Caco-2 (cell line): Measurements from ENCODE around the gene MMP19. TPM values are rescaled to one million over a fixed set of nuclear protein-coding genes. Genes with fewer than 3 reads are reported as not detected.
A peak's percentile ranks its signal among the peaks of the same experiment; 100 is the strongest.

ENCODE experiments used
- Bru-seq: library from RNA; stranded (reverse); fragments of 400-500 nt; gene quantifications from one replicate; lab custom pipeline; 2021; lab: Mats Ljungman, UMichigan
- BruChase-seq, 2 experiments: library from RNA; stranded (reverse); fragments of 400-500 nt; gene quantifications; one replicate each; lab custom pipeline; 2021; lab: Mats Ljungman, UMichigan
- BruUV-seq: library from RNA; stranded (reverse); fragments of 400-500 nt; replicated peaks from 2 replicates; lab custom pipeline; 2021; lab: Mats Ljungman, UMichigan
- CTCF ChIA-PET: fragments of 300-600 bp; sonication (Branson Sonifier 250); formaldehyde crosslinking; loops from one replicate; lab custom pipeline; 2022; ENCODE audit warnings: antibody characterized with exemption; lab: Charles Lee
- POLR2A ChIA-PET: fragments of 300-600 bp; sonication (Branson Sonifier 250); formaldehyde crosslinking; loops from one replicate; lab custom pipeline; 2022; ENCODE audit warnings: antibody characterized with exemption; lab: Charles Lee
- DNase-seq, 2 experiments: peaks; one replicate each; pipeline versions ENCODE4 v3.0.0 to v3.0.0-alpha.2; 2020 to 2022
- H3K27me3 ChIP-seq: replicated peaks from 2 replicates; pipeline ENCODE4 v1.6.0; 2011; ENCODE audit warnings: low read length; ENCODE audit not compliant: control insufficient read depth, insufficient read depth
- H3K36me3 ChIP-seq: 2 replicates; pipeline ENCODE4 v1.5.1; 2011; ENCODE audit warnings: low read length; ENCODE audit not compliant: control insufficient read depth, insufficient read depth
- H3K4me1 ChIP-seq: fragments of 250-450 bp; sonication (Bioruptor Pico); 2 replicates; pipeline ENCODE4 v1.5.1; 2020; ENCODE audit warnings: mild to moderate bottlenecking
- H3K4me3 ChIP-seq: 2 replicates; pipeline ENCODE4 v1.5.1; 2011; ENCODE audit warnings: low read depth, mild to moderate bottlenecking, control low read depth, low read length
- H3K9me3 ChIP-seq: fragments of 250-450 bp; sonication (Bioruptor Pico); 2 replicates; pipeline ENCODE4 v1.5.1; 2020; ENCODE audit warnings: mild to moderate bottlenecking, moderate library complexity
- H3K27ac Mint-ChIP-seq: one replicate; pipeline ENCODE4 v1.8.0; 2022; ENCODE audit warnings: mixed read lengths; ENCODE audit not compliant: unreplicated experiment
- H3K27me3 Mint-ChIP-seq: one replicate; pipeline ENCODE4 v1.8.0; 2022; ENCODE audit warnings: mixed read lengths; ENCODE audit not compliant: insufficient read depth, unreplicated experiment
- H3K36me3 Mint-ChIP-seq: one replicate; pipeline ENCODE4 v1.8.0; 2022; ENCODE audit warnings: mild to moderate bottlenecking, mixed read lengths; ENCODE audit not compliant: insufficient read depth, unreplicated experiment
- H3K4me1 Mint-ChIP-seq: one replicate; pipeline ENCODE4 v1.8.0; 2022; ENCODE audit warnings: low read depth, mixed read lengths; ENCODE audit not compliant: unreplicated experiment
- H3K4me3 Mint-ChIP-seq: one replicate; pipeline ENCODE4 v1.8.0; 2022; ENCODE audit warnings: mild to moderate bottlenecking, moderate library complexity, mixed read lengths; ENCODE audit not compliant: unreplicated experiment
- H3K9me3 Mint-ChIP-seq: one replicate; pipeline ENCODE4 v1.8.0; 2022; ENCODE audit warnings: mixed read lengths; ENCODE audit not compliant: unreplicated experiment
- intact Hi-C: fragments of 100-400 bp; cut with micrococcal nuclease; formaldehyde crosslinking; loops from one replicate; pipeline ENCODE4 v1.10.0; 2022; ENCODE audit not compliant: unreplicated experiment
- long read RNA-seq: library from polyadenylated mRNA; stranded (forward); transcript quantifications from one replicate; pipeline ENCODE4 v2.0.0, GENCODE V29; 2022
- total RNA-seq: library from RNA; stranded (reverse); gene quantifications from 2 replicates; pipeline ENCODE4 v1.2.3, GENCODE V29; 2022
- TF ChIP-seq, protein P1 (sequence below), 2 experiments: fragments of 200-600 bp in 1 of 2; IDR thresholded peaks; 1 replicate in 1 of 2; 2 replicates in 1 of 2; pipeline versions ENCODE4 v1.5.1 to v1.8.0; 2011 to 2022; ENCODE audit warnings: antibody characterized with exemption in 1 of 2, control low read depth in 1 of 2, inconsistent platforms in 1 of 2, low read depth in 1 of 2, low read length in 1 of 2, mild to moderate bottlenecking in 1 of 2, moderate library complexity in 1 of 2; ENCODE audit not compliant: insufficient read depth in 1 of 2, severe bottlenecking in 1 of 2, unreplicated experiment in 1 of 2

Gene MMP19, protein sequence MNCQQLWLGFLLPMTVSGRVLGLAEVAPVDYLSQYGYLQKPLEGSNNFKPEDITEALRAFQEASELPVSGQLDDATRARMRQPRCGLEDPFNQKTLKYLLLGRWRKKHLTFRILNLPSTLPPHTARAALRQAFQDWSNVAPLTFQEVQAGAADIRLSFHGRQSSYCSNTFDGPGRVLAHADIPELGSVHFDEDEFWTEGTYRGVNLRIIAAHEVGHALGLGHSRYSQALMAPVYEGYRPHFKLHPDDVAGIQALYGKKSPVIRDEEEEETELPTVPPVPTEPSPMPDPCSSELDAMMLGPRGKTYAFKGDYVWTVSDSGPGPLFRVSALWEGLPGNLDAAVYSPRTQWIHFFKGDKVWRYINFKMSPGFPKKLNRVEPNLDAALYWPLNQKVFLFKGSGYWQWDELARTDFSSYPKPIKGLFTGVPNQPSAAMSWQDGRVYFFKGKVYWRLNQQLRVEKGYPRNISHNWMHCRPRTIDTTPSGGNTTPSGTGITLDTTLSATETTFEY
- total RNA-seq: 1.9 and 2.2 TPM in 2 replicates
- percentile 30 among the genes with signal in this experiment for Bru-seq, nascent RNA
- percentile 27 among the genes with signal in this experiment for BruChase-seq, experiment 1, labeled RNA remaining after a 2-hour chase
- BruChase-seq, experiment 2, labeled RNA remaining after a 6-hour chase: percentile 28 among the genes with signal in this experiment
- long read RNA-seq, partial matches to known transcripts: 0 of 2 reads
- long read RNA-seq, other reads (novel, unspliced or antisense): 0 of 2 reads

DNA sequence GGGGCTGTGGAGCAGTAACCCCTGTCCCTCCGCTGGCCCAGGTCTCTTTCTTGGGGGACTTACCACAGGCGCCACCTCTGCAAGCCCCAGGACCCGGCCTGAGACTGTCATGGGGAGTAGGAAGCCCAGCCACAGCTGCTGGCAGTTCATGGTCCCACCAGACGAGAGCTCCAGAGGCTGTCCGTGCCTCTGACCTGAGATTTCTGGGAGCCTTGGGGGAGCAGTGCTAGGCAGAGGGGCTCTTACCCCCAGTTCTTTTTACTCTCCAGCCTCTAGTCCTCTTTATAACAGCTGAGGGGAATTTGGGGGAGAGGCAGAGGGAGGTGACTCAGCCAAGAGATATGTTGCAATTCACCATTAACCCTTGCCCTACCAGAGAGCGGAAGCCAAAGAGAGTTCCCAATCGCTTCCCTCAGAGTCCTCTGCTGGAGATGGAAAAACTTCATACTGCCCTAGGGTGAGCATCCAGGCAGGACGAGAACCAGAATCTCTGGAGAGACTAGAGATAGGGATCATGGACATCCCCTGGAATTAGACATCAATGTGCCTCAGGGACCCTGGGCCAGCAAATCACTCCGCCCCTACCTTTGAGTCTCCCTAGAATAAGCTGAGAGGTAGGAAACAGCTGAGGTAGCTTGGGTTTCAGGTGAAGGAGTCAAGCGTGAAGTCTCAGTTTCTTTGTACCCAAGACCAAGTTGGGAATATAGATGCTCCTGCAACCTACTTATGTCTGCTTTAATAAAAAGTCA is at the start of gene MMP19:
Gene MMP19 (minus strand): TSS at position 256 of the 749 bp plus-strand sequence. CDS start 106 bp downstream, at position 150.
- Mint-ChIP-seq H3K27me3 (no peaks in the 10 kb centered on the region), H3K4me3 (peak within 1 kb of the TSS; percentile 41), H3K9me3 (no peaks in the 10 kb centered on the region), H3K27ac (peak within 1 kb of the TSS; percentile 43), H3K4me1 (peaks cover 15% of the 10 kb centered on the region), H3K36me3 (no peaks in the 10 kb centered on the region)
- TF ChIP-seq, protein P1, sequence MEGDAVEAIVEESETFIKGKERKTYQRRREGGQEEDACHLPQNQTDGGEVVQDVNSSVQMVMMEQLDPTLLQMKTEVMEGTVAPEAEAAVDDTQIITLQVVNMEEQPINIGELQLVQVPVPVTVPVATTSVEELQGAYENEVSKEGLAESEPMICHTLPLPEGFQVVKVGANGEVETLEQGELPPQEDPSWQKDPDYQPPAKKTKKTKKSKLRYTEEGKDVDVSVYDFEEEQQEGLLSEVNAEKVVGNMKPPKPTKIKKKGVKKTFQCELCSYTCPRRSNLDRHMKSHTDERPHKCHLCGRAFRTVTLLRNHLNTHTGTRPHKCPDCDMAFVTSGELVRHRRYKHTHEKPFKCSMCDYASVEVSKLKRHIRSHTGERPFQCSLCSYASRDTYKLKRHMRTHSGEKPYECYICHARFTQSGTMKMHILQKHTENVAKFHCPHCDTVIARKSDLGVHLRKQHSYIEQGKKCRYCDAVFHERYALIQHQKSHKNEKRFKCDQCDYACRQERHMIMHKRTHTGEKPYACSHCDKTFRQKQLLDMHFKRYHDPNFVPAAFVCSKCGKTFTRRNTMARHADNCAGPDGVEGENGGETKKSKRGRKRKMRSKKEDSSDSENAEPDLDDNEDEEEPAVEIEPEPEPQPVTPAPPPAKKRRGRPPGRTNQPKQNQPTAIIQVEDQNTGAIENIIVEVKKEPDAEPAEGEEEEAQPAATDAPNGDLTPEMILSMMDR (IDR thresholded peaks at IDR 0.05; ENCODE audit: insufficient read depth in 1 of 2, low read depth in 1 of 2, low read length in 1 of 2, severe bottlenecking in 1 of 2, unreplicated experiment in 1 of 2): no peak
- POLR2A ChIA-PET: interaction anchor here (0.5 to 0.6 kb wide), 2 partner anchors 12 to 138 kb away, joined by 3 to 10 read pairs; no protein-coding TSS in a partner anchor
- BruUV-seq: no TSS peak
- no peaks in the 10 kb centered on the region for H3K36me3 ChIP-seq
- no peak within 1 kb of the TSS for H3K4me3 ChIP-seq
- no peaks in the 10 kb centered on the region for H3K9me3 ChIP-seq
- intact Hi-C loops: no loop called here
- peaks cover 9% of the 10 kb centered on the region for H3K4me1 ChIP-seq
- CTCF ChIA-PET: no interaction called here
- DNase-seq: peak in 1 of 2 experiments; percentile 52
- no peaks in the 10 kb centered on the region for H3K27me3 ChIP-seq

DNA sequence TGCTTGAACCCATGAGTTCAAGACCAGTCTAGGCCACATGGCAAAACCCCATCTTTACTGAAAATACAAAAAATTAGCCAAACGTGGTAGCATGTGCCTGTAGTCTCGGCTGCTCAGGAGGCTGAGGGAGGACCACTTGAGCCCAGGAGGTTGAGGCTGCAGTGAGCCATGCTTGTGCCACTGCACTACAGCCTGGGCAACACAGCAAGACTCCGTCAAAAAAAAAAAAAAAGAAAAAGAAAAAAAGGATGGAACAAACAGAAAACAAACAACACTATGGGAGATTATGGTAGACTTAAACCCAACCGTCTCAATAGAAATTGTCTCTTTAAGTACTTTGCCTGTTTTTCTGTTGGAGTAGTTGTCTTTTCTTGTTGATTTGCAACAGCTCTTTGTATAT is 48.6 kb upstream of the MMP19 start:
- POLR2A ChIA-PET: no interaction called here
- intact Hi-C loops: no loop called here

More for the DNA sequence above, 48.6 kb upstream of the MMP19 start:
- H3K4me3 Mint-ChIP-seq: no peak overlapping the region
- no peak overlapping the region for H3K27ac Mint-ChIP-seq
- H3K36me3 Mint-ChIP-seq: no peaks in the 10 kb centered on the region
- Histone ChIP-seq H3K36me3 (no peaks in the 10 kb centered on the region), H3K9me3 (no peaks in the 10 kb centered on the region; the same call in 1 of the 2 replicates), H3K27me3 (no peaks in the 10 kb centered on the region), H3K4me3 (no peak overlapping the region), H3K4me1 (no peaks in the 10 kb centered on the region)
- H3K9me3 Mint-ChIP-seq: peaks cover 20% of the 10 kb centered on the region
- CTCF ChIA-PET: no interaction called here
- peaks cover 7% of the 10 kb centered on the region for H3K4me1 Mint-ChIP-seq
- DNase-seq: no peak
- no TSS peak for BruUV-seq
- TF ChIP-seq, protein P1 (IDR thresholded peaks at IDR 0.05; ENCODE audit: insufficient read depth in 1 of 2, low read depth in 1 of 2, low read length in 1 of 2, severe bottlenecking in 1 of 2, unreplicated experiment in 1 of 2): no peak
- H3K27me3 Mint-ChIP-seq: no peaks in the 10 kb centered on the region
